SK-N-SH treated with all-trans-retinoic acid at 6 μM for 48 hours (cell line): Measurements from ENCODE around the gene PAK5.

Experiments used
- PPARA ChIP-seq: fragments of 250-450 bp; sonication (Bioruptor Pico); IDR thresholded peaks from 2 replicates; pipeline ENCODE4 v1.5.0; 2020; ENCODE audit warnings: mild to moderate bottlenecking, borderline replicate concordance
- ZFP3 ChIP-seq: fragments of 250-450 bp; sonication (Bioruptor Pico); IDR thresholded peaks from 2 replicates; pipeline ENCODE4 v1.5.0; 2020; ENCODE audit warnings: mild to moderate bottlenecking, moderate library complexity

DNA sequence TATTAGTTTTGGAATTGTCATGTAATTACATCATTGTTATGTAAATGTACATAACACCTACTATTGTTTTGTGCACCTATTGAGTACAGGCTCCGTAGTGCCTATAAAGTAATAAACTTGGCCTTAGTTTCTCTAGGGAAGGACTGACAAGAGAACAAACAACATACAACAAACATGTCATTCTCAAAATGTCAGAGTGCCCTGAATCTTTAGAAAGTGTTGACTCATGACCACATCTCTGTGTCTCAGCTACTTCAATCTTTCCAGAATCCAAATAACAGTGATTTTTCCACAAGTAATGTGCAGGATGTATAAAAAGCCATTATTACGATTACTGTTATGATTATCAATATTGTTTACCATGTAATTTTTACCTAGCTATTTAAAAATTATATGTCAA is 307.3 kb downstream of the PAK5 start:
- TF ChIP-seq PPARA (CRISPR knock-in tag) (no peak), ZFP3 (CRISPR knock-in tag) (no peak)
